DOHH2 (cell line): ENCODE results near the gene SKOR1.

Source experiments
- H3F3A ChIP-seq: fragments of 200-600 bp; sonication (generic), shearing (Covaris generic); 2 replicates; pipeline ENCODE4 v1.6.0; 2016; ENCODE audit warnings: antibody characterized with exemption, mild to moderate bottlenecking; ENCODE audit not compliant: control insufficient read depth, insufficient read depth
- H3K27ac ChIP-seq: fragments of 200-600 bp; sonication (generic); 2 replicates; pipeline ENCODE4 v1.5.1; 2014; ENCODE audit warnings: low read depth, mild to moderate bottlenecking, low read length, moderate library complexity
- H3K27me3 ChIP-seq: fragments of 200-600 bp; sonication (generic); 2 replicates; pipeline ENCODE4 v1.6.1; 2014; ENCODE audit warnings: mild to moderate bottlenecking, low read length, mixed read lengths; ENCODE audit not compliant: control insufficient read depth
- H3K36me3 ChIP-seq: fragments of 200-600 bp; sonication (generic); 2 replicates; pipeline ENCODE4 v1.6.1; 2014; ENCODE audit warnings: mild to moderate bottlenecking, low read length, moderate library complexity, mixed read lengths; ENCODE audit not compliant: control insufficient read depth
- H3K4me1 ChIP-seq: fragments of 200-600 bp; sonication (generic); 2 replicates; pipeline ENCODE4 v1.6.1; 2014; ENCODE audit warnings: mild to moderate bottlenecking, low read length, mixed read lengths; ENCODE audit not compliant: control insufficient read depth
- H3K4me2 ChIP-seq: fragments of 200-600 bp; sonication (generic); 2 replicates; pipeline ENCODE4 v1.6.0; 2014; ENCODE audit warnings: mild to moderate bottlenecking, low read length, moderate library complexity
- H3K4me3 ChIP-seq: fragments of 200-600 bp; sonication (generic); 2 replicates; pipeline ENCODE4 v1.5.1; 2014; ENCODE audit warnings: mild to moderate bottlenecking, low read length, mixed read lengths
- H3K79me2 ChIP-seq: fragments of 200-600 bp; sonication (generic); 2 replicates; pipeline ENCODE4 v1.6.1; 2014; ENCODE audit warnings: mild to moderate bottlenecking, low read length, mixed read lengths; ENCODE audit not compliant: control insufficient read depth
- H3K9me2 ChIP-seq: fragments of 200-600 bp; sonication (generic); replicated peaks from 2 replicates; pipeline ENCODE4 v1.6.1; 2014; ENCODE audit warnings: mild to moderate bottlenecking, low read length, mixed read lengths; ENCODE audit not compliant: control insufficient read depth
- H3K9me3 ChIP-seq: fragments of 200-600 bp; sonication (generic); 2 replicates; pipeline ENCODE4 v1.6.1; 2014; ENCODE audit warnings: antibody characterized with exemption, low read length, mixed read lengths; ENCODE audit not compliant: control insufficient read depth, insufficient read depth
- H4K20me1 ChIP-seq: fragments of 200-600 bp; sonication (generic); 2 replicates; pipeline ENCODE4 v1.6.0; 2014; ENCODE audit warnings: low read depth, mild to moderate bottlenecking, antibody characterized with exemption, low read length, moderate library complexity; ENCODE audit not compliant: control insufficient read depth, insufficient read depth
- EZH2phosphoT487 ChIP-seq: fragments of 200-600 bp; sonication (generic); IDR thresholded peaks from 2 replicates; pipeline ENCODE4 v1.6.1; 2017; ENCODE audit warnings: borderline replicate concordance, mild to moderate bottlenecking, antibody characterized with exemption, low read length, moderate library complexity, mixed read lengths
- TF ChIP-seq, protein P1 (sequence below): fragments of 200-600 bp; sonication (generic); IDR thresholded peaks from one replicate; pipeline ENCODE4 v1.5.1; 2014; ENCODE audit warnings: antibody characterized with exemption, mild to moderate bottlenecking, low read depth, low read length; ENCODE audit not compliant: poor library complexity, severe bottlenecking

SKOR1 gene

DNA sequence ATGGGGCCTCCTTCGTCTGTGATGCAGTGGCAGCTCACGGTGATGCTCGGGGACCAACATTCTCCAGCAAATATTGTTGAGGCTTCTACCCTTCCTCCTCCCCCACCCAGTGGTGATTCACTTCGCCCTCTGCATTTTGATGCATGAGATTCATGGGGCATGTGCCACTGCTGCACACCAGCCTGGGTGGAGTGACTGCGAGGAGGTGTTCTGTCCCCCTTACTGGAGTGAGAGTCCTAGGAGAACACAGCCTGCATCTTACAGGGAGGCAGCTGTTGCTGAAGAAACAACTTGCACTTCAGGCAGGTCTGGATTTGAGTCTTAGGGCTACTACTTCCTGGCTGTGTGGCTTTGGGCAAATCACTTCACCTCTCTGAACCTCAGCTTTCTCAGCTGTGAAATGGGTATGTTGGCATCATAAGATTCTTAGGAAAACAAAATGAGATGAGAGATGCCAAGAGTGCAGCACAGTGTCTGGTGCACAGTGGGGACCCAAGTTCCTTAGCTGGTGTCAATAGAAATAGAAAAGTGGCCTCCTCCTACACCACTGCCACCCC, 10.2 kb upstream of the SKOR1 start:
- Histone ChIP-seq H3K27me3 (peaks cover 12% of the 10 kb centered on the region), H3K9me2 (no peaks in the 10 kb centered on the region), H3K9me3 (no peaks in the 10 kb centered on the region), H3K36me3 (no peaks in the 10 kb centered on the region), H4K20me1 (no peaks in the 10 kb centered on the region), H3K79me2 (no peaks in the 10 kb centered on the region), H3F3A (no peaks in the 10 kb centered on the region), H3K4me2 (no peak overlapping the region), H3K4me3 (no peak overlapping the region), H3K4me1 (no peaks in the 10 kb centered on the region), H3K27ac (no peak overlapping the region)
- TF ChIP-seq, protein P1, sequence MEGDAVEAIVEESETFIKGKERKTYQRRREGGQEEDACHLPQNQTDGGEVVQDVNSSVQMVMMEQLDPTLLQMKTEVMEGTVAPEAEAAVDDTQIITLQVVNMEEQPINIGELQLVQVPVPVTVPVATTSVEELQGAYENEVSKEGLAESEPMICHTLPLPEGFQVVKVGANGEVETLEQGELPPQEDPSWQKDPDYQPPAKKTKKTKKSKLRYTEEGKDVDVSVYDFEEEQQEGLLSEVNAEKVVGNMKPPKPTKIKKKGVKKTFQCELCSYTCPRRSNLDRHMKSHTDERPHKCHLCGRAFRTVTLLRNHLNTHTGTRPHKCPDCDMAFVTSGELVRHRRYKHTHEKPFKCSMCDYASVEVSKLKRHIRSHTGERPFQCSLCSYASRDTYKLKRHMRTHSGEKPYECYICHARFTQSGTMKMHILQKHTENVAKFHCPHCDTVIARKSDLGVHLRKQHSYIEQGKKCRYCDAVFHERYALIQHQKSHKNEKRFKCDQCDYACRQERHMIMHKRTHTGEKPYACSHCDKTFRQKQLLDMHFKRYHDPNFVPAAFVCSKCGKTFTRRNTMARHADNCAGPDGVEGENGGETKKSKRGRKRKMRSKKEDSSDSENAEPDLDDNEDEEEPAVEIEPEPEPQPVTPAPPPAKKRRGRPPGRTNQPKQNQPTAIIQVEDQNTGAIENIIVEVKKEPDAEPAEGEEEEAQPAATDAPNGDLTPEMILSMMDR, result no peak
- no peak for TF ChIP-seq EZH2phosphoT487

DNA sequence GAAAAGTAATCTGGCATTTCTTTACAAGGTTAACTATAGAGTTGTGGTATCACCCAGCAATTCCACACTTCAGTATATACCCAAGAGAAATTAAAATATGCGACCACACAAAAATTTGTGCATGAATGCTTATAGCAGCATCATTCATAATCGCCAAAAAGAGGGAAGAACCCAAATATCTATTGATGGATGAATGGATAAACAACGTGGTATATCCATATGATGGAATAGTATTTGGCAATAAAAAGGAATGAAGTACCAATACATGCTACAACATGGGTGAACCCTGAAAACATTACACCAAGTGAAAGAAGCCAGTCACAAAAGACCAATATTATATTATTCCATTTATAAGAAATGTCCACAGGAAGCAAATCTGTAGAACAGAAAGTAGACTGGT, 8.6 kb upstream of the SKOR1 start:
- no peaks in the 10 kb centered on the region for H3F3A ChIP-seq
- no peak overlapping the region for H3K4me3 ChIP-seq
- no peaks in the 10 kb centered on the region for H3K9me3 ChIP-seq
- no peak overlapping the region for H3K27ac ChIP-seq
- TF ChIP-seq, protein P1, result no peak
- no peak for TF ChIP-seq EZH2phosphoT487
- H3K36me3 ChIP-seq, result no peaks in the 10 kb centered on the region
- H3K9me2 ChIP-seq, result no peaks in the 10 kb centered on the region
- H3K4me1 ChIP-seq, result no peaks in the 10 kb centered on the region
- H3K4me2 ChIP-seq, result no peak overlapping the region
- no peaks in the 10 kb centered on the region for H4K20me1 ChIP-seq
- H3K79me2 ChIP-seq, result no peaks in the 10 kb centered on the region
- peaks cover 21% of the 10 kb centered on the region for H3K27me3 ChIP-seq

DNA sequence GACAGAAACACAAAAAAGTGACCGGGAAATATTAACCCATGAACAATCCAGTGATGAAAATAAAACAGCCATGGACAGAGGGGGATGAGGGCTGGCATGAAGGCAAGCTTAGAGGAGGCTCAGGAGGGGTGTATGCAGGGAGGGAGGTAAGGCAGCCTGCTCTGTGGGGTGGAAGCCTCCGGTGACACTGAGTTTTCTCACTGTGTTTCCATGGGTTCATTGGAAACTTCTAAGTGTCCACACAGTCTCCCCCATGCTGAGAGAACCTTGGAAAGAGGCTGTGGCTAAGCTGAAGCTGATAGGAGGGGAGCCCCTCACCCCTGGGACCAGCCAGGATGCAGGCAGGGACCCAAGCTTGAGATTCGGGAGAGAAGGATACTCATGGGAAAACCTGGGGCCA, 6.8 kb upstream of the SKOR1 start:
- Histone ChIP-seq H3K27me3 (peaks cover 37% of the 10 kb centered on the region), H4K20me1 (no peaks in the 10 kb centered on the region), H3K9me2 (no peaks in the 10 kb centered on the region), H3K9me3 (no peaks in the 10 kb centered on the region), H3F3A (no peaks in the 10 kb centered on the region), H3K27ac (no peak overlapping the region), H3K36me3 (no peaks in the 10 kb centered on the region), H3K4me1 (no peaks in the 10 kb centered on the region), H3K79me2 (no peaks in the 10 kb centered on the region), H3K4me3 (no peak overlapping the region), H3K4me2 (no peak overlapping the region)
- TF ChIP-seq, protein P1, result no peak
- no peak for TF ChIP-seq EZH2phosphoT487
